ENCODE data around the gene CLDN16.

The CLDN16 gene

GRCh38 chr3:190380184-190380583 is 7.8 kb upstream of the CLDN16 start:
- no peak for DNase-seq (ENCODE audit: low read depth, low spot score)

GRCh38 chr3:190381441-190381840 is 6.5 kb upstream of the CLDN16 start:
- DNase-seq (ENCODE audit: low read depth, low spot score), result no peak

GRCh38 chr3:190382082-190382481 is 5.9 kb upstream of the CLDN16 start:
- DNase-seq (ENCODE audit: low read depth, low spot score), result no peak

- no peak for DNase-seq (ENCODE audit: low read depth, low spot score)
Observed at GRCh38 chr3:190384309-190384756, 3.6 kb upstream of the CLDN16 start.

- no peak for DNase-seq (ENCODE audit: low read depth, low spot score)
Observed at GRCh38 chr3:190385731-190386688, 2.0 kb upstream of the CLDN16 start.

- no peak for DNase-seq (ENCODE audit: low read depth, low spot score)
Observed at GRCh38 chr3:190388703-190389102, 740 bp downstream of the CLDN16 start.

GRCh38 chr3:190396001-190396400 is 8.0 kb downstream of the CLDN16 start:
- no peak for DNase-seq (ENCODE audit: low read depth, low spot score)

- no peak for DNase-seq (ENCODE audit: low read depth, low spot score)
Observed at GRCh38 chr3:190397889-190398288, 9.9 kb downstream of the CLDN16 start.

GRCh38 chr3:190399677-190400076 is 11.7 kb downstream of the CLDN16 start:
- no peak for DNase-seq (ENCODE audit: low read depth, low spot score)

- no peak for DNase-seq (ENCODE audit: low read depth, low spot score)
Observed at GRCh38 chr3:190401963-190402362, 14.0 kb downstream of the CLDN16 start.

GRCh38 chr3:190404715-190405114 is 16.8 kb downstream of the CLDN16 start:
- no peak for DNase-seq (ENCODE audit: low read depth, low spot score)

- DNase-seq (ENCODE audit: low read depth, low spot score), result no peak
Observed at GRCh38 chr3:190414297-190414696, 26.3 kb downstream of the CLDN16 start.

- DNase-seq (ENCODE audit: low read depth, low spot score), result no peak
Observed at GRCh38 chr3:190424108-190424477, 36.1 kb downstream of the CLDN16 start.

- DNase-seq (ENCODE audit: low read depth, low spot score), result peak; percentile 40
Observed at GRCh38 chr3:190424478-190425439, 36.8 kb downstream of the CLDN16 start.

- no peak for DNase-seq (ENCODE audit: low read depth, low spot score)
Observed at GRCh38 chr3:190425833-190426232, 37.9 kb downstream of the CLDN16 start.

- no peak for DNase-seq (ENCODE audit: low read depth, low spot score)
Observed at GRCh38 chr3:190426806-190427507, 39.0 kb downstream of the CLDN16 start.

- DNase-seq (ENCODE audit: low read depth, low spot score), result no peak
Observed at GRCh38 chr3:190429681-190430080, 41.7 kb downstream of the CLDN16 start.

- DNase-seq (ENCODE audit: low read depth, low spot score), result no peak
Observed at GRCh38 chr3:190430906-190431305, 42.9 kb downstream of the CLDN16 start.

- DNase-seq (ENCODE audit: low read depth, low spot score), result no peak
Observed at GRCh38 chr3:190432216-190432615, 44.3 kb downstream of the CLDN16 start.

GRCh38 chr3:190433626-190434025 is 45.7 kb downstream of the CLDN16 start:
- no peak for DNase-seq (ENCODE audit: low read depth, low spot score)

GRCh38 chr3:190435618-190436017 is 47.7 kb downstream of the CLDN16 start:
- DNase-seq (ENCODE audit: low read depth, low spot score), result no peak

GRCh38 chr3:190436331-190436730 is 48.4 kb downstream of the CLDN16 start:
- DNase-seq (ENCODE audit: low read depth, low spot score), result no peak

Measured in iPS DF 19.7 (cell line).